ENCODE measurements around the gene PCNP. TPM values are rescaled to one million over a fixed set of nuclear protein-coding genes. Genes with fewer than 3 reads are reported as not detected.
A peak's percentile ranks its signal among the peaks of the same experiment; 100 is the strongest.

The PCNP gene
- total RNA-seq, 1 experiment from 2014 or later, result 216 TPM

- Histone ChIP-seq H3K79me1 (ENCODE audit: insufficient read depth, low read depth, low read length, poor library complexity, severe bottlenecking) (peaks cover 3% of the 10 kb centered on the region), H2BK20ac (ENCODE audit: low read depth, low read length, poor library complexity, severe bottlenecking) (no peak within 1 kb of the TSS), H4K8ac (replicated peaks; ENCODE audit: insufficient read length, low read depth, low read length) (no peak within 1 kb of the TSS), H4K91ac (ENCODE audit: insufficient read length, low read depth, low read length) (no peak within 1 kb of the TSS), H2BK15ac (ENCODE audit: low read depth, low read length) (no peak within 1 kb of the TSS), H3K27me3 (ENCODE audit: insufficient read depth, low read length) (no peaks in the 10 kb centered on the region), H2AK5ac (ENCODE audit: insufficient read length, low read length) (no peak within 1 kb of the TSS), H3K56ac (ENCODE audit: insufficient read length, low read depth, low read length) (no peak within 1 kb of the TSS), H3K4me1 (ENCODE audit: insufficient read depth, low read length) (no peaks in the 10 kb centered on the region; the same call in 1 of the 2 replicates), H4K5ac (ENCODE audit: insufficient read length, low read depth, low read length) (peak within 1 kb of the TSS; percentile 38), H3T11ph (ENCODE audit: low read length) (no peak within 1 kb of the TSS), H3K4me2 (ENCODE audit: insufficient read depth, insufficient read length, low read length) (peak within 1 kb of the TSS; percentile 93), H2BK12ac (ENCODE audit: insufficient read length, low read depth, low read length) (no peak within 1 kb of the TSS), H3K23me2 (ENCODE audit: insufficient read length, low read depth, low read length, poor library complexity, severe bottlenecking) (no peaks in the 10 kb centered on the region), H3K23ac (ENCODE audit: insufficient read length, low read depth, low read length) (no peak within 1 kb of the TSS), H2BK120ac (ENCODE audit: low read depth, low read length, poor library complexity, severe bottlenecking) (no peak within 1 kb of the TSS), H2BK5ac (ENCODE audit: insufficient read length, low read length) (no peak within 1 kb of the TSS), H4K20me1 (ENCODE audit: control insufficient read depth, insufficient read depth, insufficient read length) (no peaks in the 10 kb centered on the region), H3K18ac (ENCODE audit: insufficient read length, low read depth, low read length) (peak within 1 kb of the TSS; percentile 89), H3K4ac (ENCODE audit: low read depth, low read length) (no peak within 1 kb of the TSS), H3K27ac (ENCODE audit: insufficient read length, low read depth, low read length) (peak within 1 kb of the TSS; percentile 77), H3K9me3 (ENCODE audit: control insufficient read depth, low read depth, low read length) (no peaks in the 10 kb centered on the region), H2AFZ (ENCODE audit: low read length) (no peak within 1 kb of the TSS), H3K14ac (ENCODE audit: insufficient read depth, low read length) (peak within 1 kb of the TSS; percentile 87), H3K9ac (ENCODE audit: extremely low read depth, insufficient read length, low read length) (peak within 1 kb of the TSS; percentile 97), H3K79me2 (ENCODE audit: insufficient read depth, low read length) (peaks cover 19% of the 10 kb centered on the region)
- Mint-ChIP-seq H3K36me3 (ENCODE audit: insufficient read depth in 1 of 3, low read depth in 3 of 3) (peaks cover 28 to 39% (median 36%) of the 10 kb centered on the region in 3 experiments; a peak in 6 of 7 replicates), H3K4me3 (peak within 1 kb of the TSS; percentile 97 to 98), H3K27me3 (ENCODE audit: low read depth) (no peaks in the 10 kb centered on the region), H3K4me1 (peaks cover 15% of the 10 kb centered on the region in 2 experiments), H3K9me3 (no peaks in the 10 kb centered on the region; a peak in 2 of 5 replicates), H3K27ac (peak within 1 kb of the TSS; percentile 97 to 99 (median 99))
- no CpG with 5 or more reads among the region's 35 CpGs for WGBS (ENCODE audit: extremely low coverage, insufficient read length, low lambda C conversion rate)
- peak; percentile 94 for DNase-seq
- TF ChIP-seq CTCF (conservative IDR thresholded peaks at IDR 0.05), result no peak
Observed at GRCh38 chr3:101561630-101562328, 12.2 kb upstream of the PCNP start, which contains the start of gene TRMT10C. TSS of gene TRMT10C (plus strand) at chr3:101561868. CDS start at chr3:101564782, 2,914 bp downstream.

Data from H9 (cell line).